Endothelial cell of umbilical vein (primary cell): ENCODE results near the gene SORCS2. TPM values are rescaled to one million over a fixed set of nuclear protein-coding genes. Genes with fewer than 3 reads are reported as not detected.

Source experiments
- BruUV-seq: library from RNA; stranded (reverse); fragments of 400-500 nt; replicated peaks from 2 replicates; lab custom pipeline; 2021; lab: Mats Ljungman, UMichigan
- CTCF ChIA-PET: fragments of 300-600, 350-600 bp; sonication (Branson Sonifier 250); formaldehyde crosslinking; loops from one replicate; lab custom pipeline; 2021; ENCODE audit warnings: antibody characterized with exemption, inconsistent platforms; lab: Charles Lee
- POLR2A ChIA-PET: fragments of 300-600, 350-600 bp; sonication (Branson Sonifier 250); formaldehyde crosslinking; loops from one replicate; lab custom pipeline; 2021; ENCODE audit warnings: antibody characterized with exemption, inconsistent platforms; lab: Charles Lee
- DNase-seq: peaks from one replicate; pipeline ENCODE4 v3.0.0-alpha.2; 2011; ENCODE audit warnings: low read depth, low spot score
- FAIRE-seq: peaks from 2 replicates; lab custom pipeline; 2011; peaks lifted over from hg19 to GRCh38; lab: Jason Lieb, UNC
- H2AFZ ChIP-seq: 2 replicates; pipeline ENCODE4 v1.6.0; 2012; ENCODE audit warnings: low read depth, low read length, control low read depth, inconsistent platforms
- H3K27ac ChIP-seq: 2 replicates; pipeline ENCODE4 v1.5.1; 2011; ENCODE audit warnings: low read depth, mild to moderate bottlenecking, control low read depth, low read length, moderate library complexity; ENCODE audit not compliant: insufficient read depth
- H3K27me3 ChIP-seq, 2 experiments: 2 replicates each; pipeline versions ENCODE4 v1.6.0 to v1.6.1; 2011; ENCODE audit warnings: low read length in 2 of 2, mixed read lengths in 1 of 2; ENCODE audit not compliant: control insufficient read depth in 2 of 2, insufficient read depth in 2 of 2
- H3K36me3 ChIP-seq, 2 experiments: 2 replicates in 1 of 2; 3 replicates in 1 of 2; pipeline ENCODE4 v1.5.1; 2011; ENCODE audit warnings: low read length in 2 of 2, mild to moderate bottlenecking in 1 of 2, moderate library complexity in 1 of 2; ENCODE audit not compliant: control insufficient read depth in 2 of 2, insufficient read depth in 2 of 2; ENCODE audit errors: extremely low read depth in 1 of 2
- H3K4me1 ChIP-seq: 3 replicates; pipeline ENCODE4 v1.5.1; 2011; ENCODE audit warnings: mild to moderate bottlenecking, low read length; ENCODE audit not compliant: control insufficient read depth, insufficient read depth; ENCODE audit errors: extremely low read depth
- H3K4me2 ChIP-seq: 2 replicates; pipeline ENCODE4 v1.6.1; 2011; ENCODE audit warnings: low read length, control low read depth, mixed read lengths; ENCODE audit not compliant: insufficient read depth
- H3K4me3 ChIP-seq, 3 experiments: fragments of 200-600 bp in 1 of 3; sonication (generic), shearing (Covaris generic) in 1 of 3; replicated peaks in 1 of 3; 2 replicates each; pipeline ENCODE4 v1.5.1; 2011 to 2016; ENCODE audit warnings: control low read depth in 3 of 3, low read length in 3 of 3, mild to moderate bottlenecking in 2 of 3, inconsistent platforms in 1 of 3, low read depth in 1 of 3, moderate library complexity in 1 of 3; ENCODE audit not compliant: insufficient read depth in 1 of 3
- H3K79me2 ChIP-seq: 2 replicates; pipeline ENCODE4 v1.6.0; 2012; ENCODE audit warnings: low read length, inconsistent platforms; ENCODE audit not compliant: control insufficient read depth, insufficient read depth
- H3K9ac ChIP-seq: replicated peaks from 2 replicates; pipeline ENCODE3; 2011; ENCODE audit warnings: low read length, control low read depth; ENCODE audit not compliant: insufficient read depth; ENCODE audit errors: extremely low read depth
- H3K9me1 ChIP-seq: replicated peaks from 3 replicates; pipeline ENCODE4 v1.6.0; 2011; ENCODE audit warnings: mild to moderate bottlenecking, low read length; ENCODE audit not compliant: control insufficient read depth, insufficient read depth; ENCODE audit errors: extremely low read depth
- H3K9me3 ChIP-seq: replicated peaks from 2 replicates; pipeline ENCODE4 v1.5.1; 2012; ENCODE audit warnings: low read length, inconsistent platforms; ENCODE audit not compliant: control insufficient read depth, insufficient read depth
- H4K20me1 ChIP-seq: replicated peaks from 2 replicates; pipeline ENCODE3; 2011; ENCODE audit warnings: mild to moderate bottlenecking, low read length; ENCODE audit not compliant: control insufficient read depth, insufficient read depth; ENCODE audit errors: extremely low read depth
- CTCF ChIP-seq, 2 donors: IDR thresholded peaks; 1 replicate in 1 of 2; 2 replicates in 1 of 2; pipeline ENCODE4 v1.5.1; 2011; ENCODE audit warnings: low read length in 2 of 2, mild to moderate bottlenecking in 2 of 2, moderate library complexity in 2 of 2, control low read depth in 1 of 2, inconsistent platforms in 1 of 2, low read depth in 1 of 2; ENCODE audit not compliant: insufficient read depth in 1 of 2; ENCODE audit errors: extremely low read depth in 1 of 2
- EZH2 ChIP-seq: IDR thresholded peaks from 2 replicates; pipeline ENCODE4 v1.6.1; 2012; ENCODE audit warnings: borderline replicate concordance, low read depth, mild to moderate bottlenecking, moderate library complexity, low read length, inconsistent platforms; ENCODE audit not compliant: severe bottlenecking
- FOS ChIP-seq: IDR thresholded peaks from 2 replicates; pipeline ENCODE4 v1.6.1; 2011; ENCODE audit warnings: mild to moderate bottlenecking, low read length, moderate library complexity, borderline replicate concordance; ENCODE audit not compliant: insufficient read depth
- GATA2 ChIP-seq: IDR thresholded peaks from 2 replicates; pipeline ENCODE4 v1.7.0; 2011; ENCODE audit warnings: low read depth, mild to moderate bottlenecking, moderate library complexity, mixed read lengths, low read length; ENCODE audit not compliant: insufficient read length, insufficient read depth
- JUN ChIP-seq: IDR thresholded peaks from 2 replicates; pipeline ENCODE4 v1.6.1; 2011; ENCODE audit warnings: borderline replicate concordance, low read depth; ENCODE audit not compliant: insufficient read length, insufficient read depth
- MAX ChIP-seq: IDR thresholded peaks from 2 replicates; pipeline ENCODE4 v1.6.1; 2011; ENCODE audit not compliant: insufficient read depth, insufficient read length
- MYC ChIP-seq: IDR thresholded peaks from one replicate; pipeline ENCODE4 v1.6.1; 2011; ENCODE audit warnings: mild to moderate bottlenecking, low read depth, low read length
- POLR2A ChIP-seq: IDR thresholded peaks from 2 replicates; pipeline ENCODE4 v1.6.1; 2012; ENCODE audit warnings: low read depth, mild to moderate bottlenecking, control low read depth, low read length
- POLR2AphosphoS5 ChIP-seq: IDR thresholded peaks from 2 replicates; pipeline ENCODE4 v1.6.1; 2012; ENCODE audit warnings: low read depth, mild to moderate bottlenecking, control low read depth, low read length, moderate library complexity; ENCODE audit not compliant: insufficient read depth
- dilution Hi-C: fragments of 300-500 bp; cut with MboI; formaldehyde crosslinking; loops from one replicate; pipeline ENCODE4 v1.15.0; 2019; ENCODE audit warnings: low sequenced_read_pairs; ENCODE audit not compliant: extremely low pct_ligation_motif_present
- intact Hi-C: fragments of 100-400 bp; cut with micrococcal nuclease; formaldehyde crosslinking; loops from one replicate; pipeline ENCODE4 v1.10.0; 2022
- polyA plus RNA-seq, 4 experiments: library from polyadenylated mRNA; depleted of rRNA in 3 of 4; stranded (reverse) in 3 of 4; unstranded in 1 of 4; fragments of >200 nt; gene quantifications; 2 replicates each; pipeline versions ENCODE4 v1.2.1 to v1.2.3, GENCODE V29; 2011 to 2012; ENCODE audit warnings: missing spikeins in 1 of 4
- total RNA-seq: library from RNA; stranded (reverse); gene quantifications from 2 replicates; pipeline ENCODE4 v1.2.3, GENCODE V29; 2021

The SORCS2 gene
- total and polyA plus RNA-seq, 2 donors (not counting 3 experiments of a cell fraction or from before 2014, with no cell fraction given): not detected

GRCh38 chr4:7465017-7465416 is 272.7 kb downstream of the SORCS2 start:
- TF ChIP-seq POLR2A: no peak
- TF ChIP-seq JUN: no peak
- TF ChIP-seq GATA2: no peak
- TF ChIP-seq FOS: no peak
- TF ChIP-seq MYC: no peak
- no peak for TF ChIP-seq POLR2AphosphoS5
- TF ChIP-seq MAX: no peak
- no peak for TF ChIP-seq EZH2
- no peak for TF ChIP-seq CTCF (IDR thresholded peaks at IDR 0.05; ENCODE audit: extremely low read depth in 1 of 2, insufficient read depth in 1 of 2, low read depth in 1 of 2, low read length in 2 of 2)
- FAIRE-seq: no peak
- Histone ChIP-seq H3K79me2 (no peaks in the 10 kb centered on the region), H3K27me3 (no peaks in the 10 kb centered on the region), H3K9me3 (no peaks in the 10 kb centered on the region), H3K9ac (no peak overlapping the region), H2AFZ (no peak overlapping the region), H3K9me1 (no peaks in the 10 kb centered on the region), H4K20me1 (no peaks in the 10 kb centered on the region), H3K36me3 (no peaks in the 10 kb centered on the region), H3K4me1 (no peaks in the 10 kb centered on the region), H3K4me2 (no peak overlapping the region), H3K4me3 (no peak overlapping the region), H3K27ac (no peak overlapping the region)
- intact Hi-C loops (no loop called here), dilution Hi-C loops (no loop called here)
- DNase-seq: no peak
- ChIA-PET CTCF (no interaction called here), POLR2A (no interaction called here)
- no TSS peak for BruUV-seq
